DOHH2 (cell line): ENCODE measurements around the gene SPOCK3.
"Not testable (repeated sequence)": the region's sequence is repeated elsewhere in the genome, so short reads cannot be mapped to it uniquely, and the experiment has no call there.

Experiments used
- EZH2phosphoT487 ChIP-seq: fragments of 200-600 bp; sonication (generic); IDR thresholded peaks from 2 replicates; pipeline ENCODE4 v1.6.1; 2017; ENCODE audit warnings: borderline replicate concordance, mild to moderate bottlenecking, antibody characterized with exemption, low read length, moderate library complexity, mixed read lengths
- TF ChIP-seq, protein P1 (sequence below): fragments of 200-600 bp; sonication (generic); IDR thresholded peaks from one replicate; pipeline ENCODE4 v1.5.1; 2014; ENCODE audit warnings: antibody characterized with exemption, mild to moderate bottlenecking, low read depth, low read length; ENCODE audit not compliant: poor library complexity, severe bottlenecking

DNA sequence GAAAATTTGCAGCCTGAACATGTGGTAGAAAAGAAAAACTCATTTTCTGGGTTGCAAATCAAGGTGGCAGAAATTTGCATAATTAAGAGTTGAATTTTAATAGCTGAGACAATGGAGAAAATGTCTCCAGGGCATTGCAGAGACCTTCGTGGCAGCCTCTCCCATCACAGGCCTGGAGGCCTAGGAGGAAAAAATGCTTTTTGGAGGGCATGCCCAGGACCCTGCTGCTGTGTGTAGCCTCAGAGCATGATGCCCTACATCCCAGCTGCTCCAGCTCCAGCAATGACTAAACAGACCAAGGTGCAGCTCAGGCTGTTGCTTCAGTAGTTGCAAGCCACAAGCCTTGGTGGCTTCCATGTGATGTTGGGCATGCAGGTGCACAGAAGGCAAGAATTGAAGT is 266.1 kb downstream of the SPOCK3 start:
- TF ChIP-seq, protein P1, sequence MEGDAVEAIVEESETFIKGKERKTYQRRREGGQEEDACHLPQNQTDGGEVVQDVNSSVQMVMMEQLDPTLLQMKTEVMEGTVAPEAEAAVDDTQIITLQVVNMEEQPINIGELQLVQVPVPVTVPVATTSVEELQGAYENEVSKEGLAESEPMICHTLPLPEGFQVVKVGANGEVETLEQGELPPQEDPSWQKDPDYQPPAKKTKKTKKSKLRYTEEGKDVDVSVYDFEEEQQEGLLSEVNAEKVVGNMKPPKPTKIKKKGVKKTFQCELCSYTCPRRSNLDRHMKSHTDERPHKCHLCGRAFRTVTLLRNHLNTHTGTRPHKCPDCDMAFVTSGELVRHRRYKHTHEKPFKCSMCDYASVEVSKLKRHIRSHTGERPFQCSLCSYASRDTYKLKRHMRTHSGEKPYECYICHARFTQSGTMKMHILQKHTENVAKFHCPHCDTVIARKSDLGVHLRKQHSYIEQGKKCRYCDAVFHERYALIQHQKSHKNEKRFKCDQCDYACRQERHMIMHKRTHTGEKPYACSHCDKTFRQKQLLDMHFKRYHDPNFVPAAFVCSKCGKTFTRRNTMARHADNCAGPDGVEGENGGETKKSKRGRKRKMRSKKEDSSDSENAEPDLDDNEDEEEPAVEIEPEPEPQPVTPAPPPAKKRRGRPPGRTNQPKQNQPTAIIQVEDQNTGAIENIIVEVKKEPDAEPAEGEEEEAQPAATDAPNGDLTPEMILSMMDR: not testable (repeated sequence)
- TF ChIP-seq EZH2phosphoT487: not testable (repeated sequence)
